Astrocyte of the cerebellum (primary cell): ENCODE data around the gene MKS1.

ENCODE experiments used
- DNase-seq: peaks from one replicate; pipeline ENCODE4 v3.0.0-alpha.2; 2011; ENCODE audit warnings: low read depth
- H3K4me3 ChIP-seq: 2 replicates; pipeline ENCODE4 v1.5.1; 2011; ENCODE audit warnings: mild to moderate bottlenecking, low read depth, low read length, moderate library complexity
- CTCF ChIP-seq: IDR thresholded peaks from 2 replicates; pipeline ENCODE4 v1.5.1; 2012; ENCODE audit warnings: low read length, low read depth, moderate library complexity, mild to moderate bottlenecking; ENCODE audit errors: missing control alignments
- in situ Hi-C: cut with HindIII; loops from 2 replicates; pipeline ENCODE4 v1.10.0; 2017; ENCODE audit warnings: low sequenced_read_pairs

Gene MKS1

GRCh38 chr17:58187675-58188074 lies 31.4 kb downstream of the MKS1 start:
- no peak overlapping the region for H3K4me3 ChIP-seq
- no peak for DNase-seq
- in situ Hi-C loops, result no loop called here
- no peak for TF ChIP-seq CTCF

GRCh38 chr17:58187063-58187462 lies 32.0 kb downstream of the MKS1 start:
- in situ Hi-C loops, result no loop called here
- no peak overlapping the region for H3K4me3 ChIP-seq
- no peak for TF ChIP-seq CTCF
- no peak for DNase-seq

- DNase-seq, result no peak
- no peak overlapping the region for H3K4me3 ChIP-seq
- no peak for TF ChIP-seq CTCF
- in situ Hi-C loops, result no loop called here
These were observed 32.5 kb downstream of the MKS1 start for GRCh38 chr17:58186591-58186990.

- no peak for DNase-seq
- in situ Hi-C loops, result no loop called here
- no peak overlapping the region for H3K4me3 ChIP-seq
- TF ChIP-seq CTCF, result no peak
These were observed 33.9 kb downstream of the MKS1 start for GRCh38 chr17:58184986-58185761.

- no peak overlapping the region for H3K4me3 ChIP-seq
- no peak for TF ChIP-seq CTCF
- DNase-seq, result peak; percentile 86
- in situ Hi-C loops, result no loop called here
These were observed 34.6 kb downstream of the MKS1 start for GRCh38 chr17:58184308-58184985.

GRCh38 chr17:58183514-58183913 lies 35.5 kb downstream of the MKS1 start:
- no peak for DNase-seq
- H3K4me3 ChIP-seq, result no peak overlapping the region
- in situ Hi-C loops, result no loop called here
- no peak for TF ChIP-seq CTCF
